ENCODE data around the gene NEURL1. TPM values are rescaled to one million over a fixed set of nuclear protein-coding genes. Genes with fewer than 3 reads are reported as not detected.

Gene NEURL1
- total RNA-seq, 1 experiment from 2014 or later, result 0.10 TPM

DNA sequence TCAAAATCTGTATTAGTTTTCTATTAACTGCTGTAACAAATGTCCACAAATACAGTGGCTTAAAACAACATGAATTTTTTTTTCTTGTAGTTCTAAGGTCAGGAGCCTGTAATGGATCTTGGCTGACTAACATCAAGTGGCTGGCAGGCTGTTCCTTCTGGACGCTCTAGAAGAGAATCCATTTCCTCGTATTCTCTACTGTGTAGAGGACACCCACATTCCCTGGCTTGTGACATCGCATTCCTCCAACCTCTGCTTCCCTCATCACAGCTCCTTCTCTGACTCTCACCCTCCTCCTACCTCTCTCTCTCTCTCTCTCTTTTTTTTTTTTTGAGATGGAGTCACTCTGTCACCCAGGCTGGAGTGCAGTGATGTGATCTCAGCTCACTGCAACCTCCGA lies 30.0 kb upstream of the NEURL1 start:
- no peaks in the 10 kb centered on the region for H3K27me3 ChIP-seq (ENCODE audit: control insufficient read depth, insufficient read depth, low read length)
- no peak overlapping the region for H3K4me3 ChIP-seq (ENCODE audit: low read depth in 2 of 2, low read length in 2 of 2)
- ChIA-PET POLR2A (interaction anchor here (0.5 kb wide), 1 partner anchor 103 kb away, joined by 4 read pairs; no protein-coding TSS in a partner anchor), CTCF (no interaction called here)
- TF ChIP-seq REST (IDR thresholded peaks at IDR 0.05; ENCODE audit: insufficient read depth in 1 of 2, low read depth in 2 of 2, low read length in 1 of 2) (no peak), POLR2AphosphoS5 (IDR thresholded peaks at IDR 0.05; ENCODE audit: low read depth, low read length) (no peak), SIN3A (IDR thresholded peaks at IDR 0.05; ENCODE audit: borderline replicate concordance, insufficient read depth, low read depth, low read length) (no peak), TCF7L2 (IDR thresholded peaks at IDR 0.05; ENCODE audit: low read depth, low read length) (no peak)
- TF ChIP-seq, protein P1, sequence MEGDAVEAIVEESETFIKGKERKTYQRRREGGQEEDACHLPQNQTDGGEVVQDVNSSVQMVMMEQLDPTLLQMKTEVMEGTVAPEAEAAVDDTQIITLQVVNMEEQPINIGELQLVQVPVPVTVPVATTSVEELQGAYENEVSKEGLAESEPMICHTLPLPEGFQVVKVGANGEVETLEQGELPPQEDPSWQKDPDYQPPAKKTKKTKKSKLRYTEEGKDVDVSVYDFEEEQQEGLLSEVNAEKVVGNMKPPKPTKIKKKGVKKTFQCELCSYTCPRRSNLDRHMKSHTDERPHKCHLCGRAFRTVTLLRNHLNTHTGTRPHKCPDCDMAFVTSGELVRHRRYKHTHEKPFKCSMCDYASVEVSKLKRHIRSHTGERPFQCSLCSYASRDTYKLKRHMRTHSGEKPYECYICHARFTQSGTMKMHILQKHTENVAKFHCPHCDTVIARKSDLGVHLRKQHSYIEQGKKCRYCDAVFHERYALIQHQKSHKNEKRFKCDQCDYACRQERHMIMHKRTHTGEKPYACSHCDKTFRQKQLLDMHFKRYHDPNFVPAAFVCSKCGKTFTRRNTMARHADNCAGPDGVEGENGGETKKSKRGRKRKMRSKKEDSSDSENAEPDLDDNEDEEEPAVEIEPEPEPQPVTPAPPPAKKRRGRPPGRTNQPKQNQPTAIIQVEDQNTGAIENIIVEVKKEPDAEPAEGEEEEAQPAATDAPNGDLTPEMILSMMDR (IDR thresholded peaks at IDR 0.05), result no peak
- in situ Hi-C loops (cut with HindIII; ENCODE audit: low pct_unique_long_range_greater_than_20kb, low sequenced_read_pairs) (no loop called here), intact Hi-C loops (cut with micrococcal nuclease; ENCODE audit: unreplicated experiment) (no loop called here)
- H3K4me1 ChIP-seq (ENCODE audit: control insufficient read depth, insufficient read depth, low read length), result no peaks in the 10 kb centered on the region
- H3K9me3 ChIP-seq (ENCODE audit: control insufficient read depth, insufficient read depth, low read depth, low read length), result no peaks in the 10 kb centered on the region
- no peak overlapping the region for H3K27ac ChIP-seq (ENCODE audit: low read length)
- no TSS peak for BruUV-seq (replicated peaks)
- DNase-seq (ENCODE audit: low read depth, low spot score) (no peak), ATAC-seq (no peak)
- no peaks in the 10 kb centered on the region for H3K36me3 ChIP-seq (ENCODE audit: control insufficient read depth, insufficient read depth, low read length)

DNA sequence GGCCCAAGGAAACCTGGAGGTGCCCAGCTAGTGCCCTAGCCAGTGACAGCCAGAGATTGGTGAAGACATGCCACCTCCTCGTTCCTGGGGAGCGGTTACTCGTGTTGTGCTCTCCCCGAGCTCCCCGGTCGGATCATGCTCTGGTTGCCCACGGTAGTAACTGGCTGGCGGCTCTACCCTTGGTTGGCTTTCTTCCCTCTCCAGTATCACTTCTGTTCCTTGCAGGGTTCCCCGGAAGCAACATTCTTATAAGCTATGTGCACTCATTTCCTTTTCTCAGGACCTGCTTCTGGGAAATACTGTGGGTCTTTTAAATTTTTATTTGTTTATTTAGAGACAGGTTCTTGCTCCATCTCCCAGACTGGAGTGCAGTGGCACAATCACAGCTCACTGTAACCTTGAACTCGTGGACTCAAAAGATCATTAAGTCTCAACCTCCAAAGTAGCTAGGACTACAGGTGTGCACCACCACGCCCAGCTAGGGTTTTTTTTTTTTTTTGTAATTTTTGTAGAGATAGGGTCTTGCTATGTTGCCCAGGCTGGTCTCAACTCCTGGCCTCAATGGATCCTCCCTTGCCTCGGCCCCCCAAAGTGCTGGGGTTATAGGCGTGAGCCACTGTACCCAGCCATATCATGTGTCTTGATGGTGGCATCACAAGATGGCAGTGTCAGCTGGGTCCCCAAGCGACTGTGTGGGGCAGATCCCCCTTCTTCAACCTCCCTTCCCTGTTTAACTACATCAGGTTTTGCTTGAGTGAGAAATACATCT lies 27.9 kb upstream of the NEURL1 start:
- Histone ChIP-seq H3K27me3 (ENCODE audit: control insufficient read depth, insufficient read depth, low read length) (no peaks in the 10 kb centered on the region; the same call in 1 of the 2 replicates), H3K4me3 (ENCODE audit: low read depth in 2 of 2, low read length in 2 of 2) (no peak overlapping the region), H3K27ac (ENCODE audit: low read length) (no peak overlapping the region), H3K4me1 (ENCODE audit: control insufficient read depth, insufficient read depth, low read length) (no peaks in the 10 kb centered on the region), H3K9me3 (ENCODE audit: control insufficient read depth, insufficient read depth, low read depth, low read length) (no peaks in the 10 kb centered on the region), H3K36me3 (ENCODE audit: control insufficient read depth, insufficient read depth, low read length) (no peaks in the 10 kb centered on the region)
- no TSS peak for BruUV-seq (replicated peaks)
- CTCF ChIA-PET, result interaction anchor here (0.6 to 0.7 kb wide), 2 partner anchors 10 to 35 kb away, joined by 3 read pairs; no protein-coding TSS in a partner anchor
- in situ Hi-C loops (cut with HindIII; ENCODE audit: low pct_unique_long_range_greater_than_20kb, low sequenced_read_pairs), result no loop called here
- TF ChIP-seq POLR2AphosphoS5 (IDR thresholded peaks at IDR 0.05; ENCODE audit: low read depth, low read length), result no peak
- no peak for TF ChIP-seq SIN3A (IDR thresholded peaks at IDR 0.05; ENCODE audit: borderline replicate concordance, insufficient read depth, low read depth, low read length)
- TF ChIP-seq, protein P1 (IDR thresholded peaks at IDR 0.05), result no peak
- TF ChIP-seq REST (IDR thresholded peaks at IDR 0.05; ENCODE audit: insufficient read depth in 1 of 2, low read depth in 2 of 2, low read length in 1 of 2), result no peak
- TF ChIP-seq TCF7L2 (IDR thresholded peaks at IDR 0.05; ENCODE audit: low read depth, low read length), result no peak
- POLR2A ChIA-PET, result interaction anchor here (0.5 to 0.6 kb wide), 2 partner anchors 326 to 1296 kb away, joined by 6 to 9 read pairs; no protein-coding TSS in a partner anchor
- DNase-seq (ENCODE audit: low read depth, low spot score) (no peak), ATAC-seq (no peak)
- intact Hi-C loops (cut with micrococcal nuclease; ENCODE audit: unreplicated experiment), result no loop called here
